GM12874 (cell line): Measurements from ENCODE around the gene FOXN3.

Experiments
- CTCF ChIP-seq: IDR thresholded peaks from 2 replicates; pipeline ENCODE4 v1.5.1; 2011; ENCODE audit warnings: low read depth, mild to moderate bottlenecking, control low read depth, low read length, moderate library complexity; ENCODE audit not compliant: insufficient read depth

Gene FOXN3

GRCh38 chr14:89194376-89194775 is 222.7 kb downstream of the FOXN3 start:
- TF ChIP-seq CTCF: no peak

GRCh38 chr14:89190765-89191513 is 226.1 kb downstream of the FOXN3 start:
- no peak for TF ChIP-seq CTCF

GRCh38 chr14:89188492-89188891 is 228.5 kb downstream of the FOXN3 start:
- no peak for TF ChIP-seq CTCF

GRCh38 chr14:89187501-89187900 is 229.5 kb downstream of the FOXN3 start:
- no peak for TF ChIP-seq CTCF

- no peak for TF ChIP-seq CTCF
Observed at GRCh38 chr14:89186856-89187376, 230.1 kb downstream of the FOXN3 start.

GRCh38 chr14:89185919-89186855 is 230.8 kb downstream of the FOXN3 start:
- TF ChIP-seq CTCF: no peak

GRCh38 chr14:89184952-89185351 is 232.1 kb downstream of the FOXN3 start:
- no peak for TF ChIP-seq CTCF
